GM21576 (cell line): ENCODE data around the gene LMAN2L.
A peak's percentile ranks its signal among the peaks of the same experiment; 100 is the strongest.

ENCODE experiments used
- ATAC-seq: cut with Tn5 transposase; IDR thresholded peaks from one replicate; pipeline ENCODE4 v1.9.1; 2021; ENCODE audit warnings: mild to moderate bottlenecking, moderate library complexity; ENCODE audit not compliant: unreplicated experiment

Gene LMAN2L

DNA sequence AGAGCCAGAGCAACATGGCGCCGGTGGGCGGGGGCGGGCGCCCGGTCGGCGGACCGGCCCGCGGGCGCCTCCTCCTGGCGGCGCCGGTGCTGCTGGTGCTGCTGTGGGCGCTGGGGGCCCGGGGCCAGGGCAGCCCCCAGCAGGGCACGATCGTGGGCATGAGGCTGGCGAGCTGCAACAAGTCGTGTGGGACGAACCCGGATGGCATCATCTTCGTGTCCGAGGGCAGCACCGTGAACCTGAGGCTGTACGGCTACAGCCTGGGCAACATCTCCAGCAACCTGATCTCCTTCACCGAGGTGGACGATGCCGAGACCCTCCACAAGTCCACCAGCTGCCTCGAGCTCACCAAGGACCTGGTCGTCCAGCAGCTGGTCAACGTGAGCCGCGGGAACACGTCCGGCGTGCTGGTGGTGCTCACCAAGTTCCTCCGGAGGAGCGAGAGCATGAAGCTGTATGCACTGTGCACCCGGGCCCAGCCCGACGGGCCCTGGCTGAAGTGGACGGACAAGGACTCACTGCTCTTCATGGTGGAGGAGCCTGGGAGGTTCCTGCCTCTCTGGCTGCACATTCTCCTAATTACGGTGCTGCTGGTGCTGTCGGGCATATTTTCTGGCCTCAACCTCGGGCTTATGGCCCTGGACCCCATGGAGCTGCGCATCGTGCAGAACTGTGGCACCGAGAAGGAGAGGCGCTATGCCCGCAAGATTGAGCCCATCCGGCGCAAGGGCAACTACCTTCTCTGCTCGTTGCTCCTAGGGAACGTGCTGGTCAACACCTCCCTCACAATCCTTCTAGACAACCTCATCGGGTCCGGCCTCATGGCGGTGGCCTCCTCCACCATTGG lies 21.3 kb upstream of the LMAN2L start:
- ATAC-seq, result no peak

DNA sequence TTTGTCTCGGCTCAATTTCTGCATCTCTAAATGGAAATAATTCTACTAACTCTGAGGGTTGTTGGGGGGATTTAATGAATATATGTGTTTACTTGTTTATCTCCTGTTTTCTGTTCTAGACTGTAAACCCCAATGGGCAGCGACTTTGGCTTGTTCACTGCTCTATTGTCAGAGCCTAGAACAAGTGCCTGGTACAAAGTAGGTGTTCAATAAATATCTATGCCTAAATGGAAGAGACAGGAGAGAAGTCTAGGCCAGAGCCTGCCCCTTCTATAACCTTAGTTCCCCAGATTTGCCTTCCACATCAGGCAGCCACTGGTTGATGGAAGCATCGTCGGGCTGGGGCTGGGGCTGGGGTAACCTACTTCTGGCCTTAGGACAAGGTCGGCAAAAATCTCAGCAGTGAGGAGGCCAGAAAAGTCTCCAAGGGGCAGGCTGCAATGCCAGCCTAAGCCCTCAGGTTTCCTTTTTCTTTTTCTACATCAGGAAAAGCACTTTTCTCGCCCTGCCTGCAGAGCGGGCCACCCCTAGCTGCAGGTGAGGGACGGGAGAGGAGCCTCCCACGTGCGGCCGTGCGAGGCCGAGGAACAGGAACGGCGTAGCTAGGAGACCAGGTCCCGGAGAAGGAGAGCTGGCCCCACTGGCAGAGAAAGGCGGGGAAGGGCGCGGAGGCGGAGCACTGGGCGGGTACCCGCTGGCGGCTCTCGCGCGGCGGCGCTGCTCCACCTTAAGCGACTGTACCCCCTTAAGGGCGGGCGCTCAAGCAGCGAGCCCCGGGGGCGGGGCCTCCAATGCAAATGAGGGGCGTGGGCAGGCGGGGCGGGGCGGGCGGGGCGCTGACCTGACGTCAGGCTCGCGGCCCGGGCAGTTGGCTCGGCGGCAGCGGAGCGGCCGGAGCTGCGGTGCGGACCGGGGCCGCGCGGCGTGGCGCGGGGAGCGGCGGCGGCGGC lies 20.4 kb upstream of the LMAN2L start, which contains the start of gene CNNM4:
CNNM4 (plus strand) TSS at position 867 of the 950 bp plus-strand sequence. CDS start 98 bp downstream, outside the sequence.
- ATAC-seq, result peak; percentile 73

DNA sequence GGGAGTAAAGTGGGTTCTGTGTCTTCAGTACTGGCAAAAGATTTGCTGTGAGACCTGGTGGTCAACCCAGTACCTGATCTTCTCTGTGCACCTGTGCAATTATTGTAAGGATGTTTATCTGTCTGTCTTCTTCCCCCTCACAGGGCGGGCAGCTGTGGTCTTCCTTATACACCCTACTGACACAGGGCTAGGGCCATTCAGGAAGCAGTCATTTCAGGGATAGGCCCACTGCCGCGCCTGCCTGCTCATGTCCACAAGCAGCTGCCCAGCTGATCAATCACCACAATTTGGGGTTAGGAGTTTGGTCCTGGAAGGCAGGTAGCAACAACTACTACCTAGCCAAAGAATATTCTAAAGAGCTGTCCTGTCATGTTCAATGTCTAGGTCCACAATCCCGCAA lies 19.7 kb upstream of the LMAN2L start:
- ATAC-seq, result no peak

DNA sequence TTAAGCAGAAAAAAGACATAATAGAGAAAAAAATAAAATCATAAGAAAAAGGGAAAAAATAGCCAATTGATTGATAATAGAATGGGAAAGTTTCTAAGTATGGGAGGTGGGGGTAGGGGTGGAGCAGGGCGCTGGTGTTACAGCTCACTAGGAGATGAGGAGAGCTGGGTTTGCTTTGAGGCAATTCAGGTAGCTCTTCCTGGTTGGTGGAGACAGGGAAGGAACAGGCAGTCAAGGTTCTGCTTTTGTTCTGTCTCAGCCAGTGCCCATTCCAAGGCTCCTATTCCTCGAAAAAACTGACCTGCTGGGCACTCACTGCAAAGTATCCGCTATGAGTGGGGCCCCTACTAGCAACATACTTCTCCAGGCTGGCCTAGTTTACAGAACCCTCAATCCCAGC lies 19.1 kb upstream of the LMAN2L start:
- ATAC-seq, result no peak

DNA sequence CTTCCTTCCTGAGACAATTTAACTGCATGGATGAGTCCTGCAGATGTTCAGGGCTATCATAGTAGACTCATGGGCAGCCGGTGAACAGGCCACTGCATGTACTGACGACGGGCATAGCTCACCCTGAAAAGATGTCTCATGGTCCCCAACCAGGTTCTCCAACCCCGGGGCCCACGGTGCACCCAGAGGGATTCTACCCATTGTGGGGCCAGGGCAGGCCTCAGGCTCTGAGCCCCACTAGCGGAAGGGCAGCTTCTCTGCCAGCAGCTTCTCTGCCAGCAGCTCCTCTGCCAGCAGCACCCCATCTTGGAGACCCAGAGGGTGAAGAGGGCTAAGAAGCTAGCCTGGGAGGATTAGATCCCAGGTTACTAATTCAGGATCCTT lies 17.6 kb upstream of the LMAN2L start:
- ATAC-seq, result no peak

DNA sequence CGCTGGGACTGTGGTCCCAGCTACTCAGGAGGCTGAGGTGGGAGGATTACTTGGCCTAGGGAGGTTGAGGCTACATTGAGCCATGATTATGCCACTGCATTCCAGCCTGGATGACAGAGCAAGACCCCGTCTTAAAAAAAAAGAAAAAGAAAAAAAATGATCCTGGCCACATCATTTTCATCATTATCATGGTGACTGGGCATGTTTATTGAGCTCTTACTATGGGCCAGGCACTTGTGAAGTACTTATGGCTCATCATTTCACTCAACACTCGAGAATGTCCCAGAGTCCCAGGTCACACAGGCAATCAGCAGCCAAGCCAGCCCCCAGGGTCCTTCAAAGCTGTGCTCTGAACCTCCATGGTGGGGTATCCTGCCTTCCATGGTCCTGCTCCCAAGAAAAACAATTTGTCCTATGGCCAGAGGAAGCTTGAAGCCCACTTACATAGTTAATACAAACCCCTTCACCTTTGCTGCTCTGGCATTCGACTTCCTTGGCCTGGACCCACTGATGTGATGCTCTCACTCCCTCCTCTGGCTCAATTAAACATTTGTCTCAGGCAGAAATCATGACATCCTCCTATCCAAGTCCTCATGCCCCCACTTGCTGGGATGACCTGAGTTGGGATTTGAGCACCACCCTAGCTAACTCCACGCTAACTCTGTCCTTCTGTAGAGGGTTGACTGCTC lies 17.1 kb upstream of the LMAN2L start:
- no peak for ATAC-seq

DNA sequence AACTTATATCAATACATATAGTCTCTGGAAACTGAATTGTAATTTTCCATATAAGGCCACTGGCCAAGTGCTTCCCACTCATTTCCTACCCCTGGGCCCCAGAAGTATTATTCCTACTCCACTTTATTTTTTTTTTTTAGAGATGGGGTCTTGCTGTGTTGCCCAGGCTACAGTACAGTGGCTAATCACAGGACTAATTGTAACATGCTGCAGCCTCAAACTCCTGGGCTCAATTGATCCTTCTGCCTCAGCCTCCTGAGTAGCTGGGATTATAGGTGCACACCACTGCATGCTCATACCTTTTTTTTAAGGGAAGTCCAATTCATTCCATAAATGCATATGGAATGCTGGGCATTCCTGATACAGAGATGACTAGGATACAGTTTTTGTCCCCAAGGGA lies 14.5 kb upstream of the LMAN2L start:
- ATAC-seq, result no peak

DNA sequence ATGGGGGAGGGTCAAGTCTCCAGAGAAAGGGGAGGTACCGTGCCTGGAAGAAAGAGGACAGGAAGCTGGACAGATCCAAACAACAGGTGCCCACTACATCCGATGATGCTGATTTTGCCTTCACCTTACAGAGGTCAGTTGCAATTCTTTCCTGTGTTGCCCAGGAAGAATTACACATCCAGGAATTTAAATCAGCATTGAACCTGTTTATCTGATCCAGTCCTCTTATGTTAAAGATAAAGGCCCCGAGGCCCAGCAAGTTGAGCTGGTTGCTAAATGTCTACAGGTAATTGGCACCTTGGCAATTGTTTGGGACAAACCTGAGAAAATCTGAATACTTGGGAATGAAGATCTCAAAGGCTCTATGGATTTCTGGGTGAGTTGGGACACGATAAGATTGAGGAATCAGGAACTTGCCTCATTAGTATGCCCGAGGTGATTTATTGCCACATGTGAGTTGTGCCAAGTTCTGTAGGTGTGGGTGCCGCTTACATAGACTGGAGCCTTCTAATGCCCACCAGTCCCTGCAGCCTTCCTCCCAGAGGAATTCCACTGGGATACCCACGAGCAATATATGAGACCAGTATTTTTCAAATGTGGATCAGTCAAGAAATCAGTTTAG lies 13.9 kb upstream of the LMAN2L start:
- ATAC-seq, result no peak

DNA sequence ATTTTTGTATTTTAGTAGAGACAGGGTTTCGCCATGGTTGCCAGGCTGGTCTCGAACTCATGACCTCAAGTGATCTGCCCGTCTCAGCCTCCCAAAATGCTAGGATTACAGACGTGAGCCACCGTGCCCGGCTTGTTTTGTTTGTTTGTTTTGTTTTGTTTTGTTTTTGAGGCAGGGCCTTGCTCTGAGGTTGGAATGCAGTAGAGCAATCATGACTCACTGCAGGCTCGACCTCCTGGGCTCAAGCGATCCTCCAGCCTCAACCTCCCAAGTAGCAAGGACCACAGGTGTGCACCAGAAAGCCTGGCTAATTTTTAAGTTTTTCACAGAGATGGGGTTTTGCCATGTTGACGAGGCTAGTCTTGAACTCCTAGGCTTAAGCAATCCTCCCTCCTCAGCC lies 11.9 kb upstream of the LMAN2L start:
- ATAC-seq, result no peak

DNA sequence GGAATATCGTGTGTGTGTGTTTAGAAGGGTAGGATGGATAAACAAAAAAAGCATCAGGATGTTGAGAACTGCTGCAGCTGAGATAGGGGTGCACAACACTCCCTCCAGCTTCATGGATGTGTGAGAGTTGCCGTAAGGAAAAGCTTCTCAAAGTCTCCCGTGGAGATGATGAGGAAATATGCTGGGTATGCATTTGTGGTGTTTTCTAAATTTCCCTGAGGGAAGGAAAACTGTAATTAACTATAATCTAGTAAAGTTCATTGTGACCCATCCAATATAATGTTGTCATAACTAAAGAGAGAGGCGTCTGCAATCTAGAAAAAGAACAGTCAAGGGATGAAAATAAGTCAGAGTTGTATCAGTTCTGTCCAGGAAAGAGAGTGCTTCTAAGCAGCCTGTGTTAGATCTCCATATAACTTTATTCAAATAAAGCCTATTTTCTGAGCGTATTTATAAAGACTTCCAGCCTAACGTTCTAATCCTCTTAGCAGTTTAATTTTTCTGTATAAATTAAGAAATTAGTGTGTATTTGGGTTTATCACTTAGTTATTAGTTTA lies 7.3 kb upstream of the LMAN2L start:
- no peak for ATAC-seq

DNA sequence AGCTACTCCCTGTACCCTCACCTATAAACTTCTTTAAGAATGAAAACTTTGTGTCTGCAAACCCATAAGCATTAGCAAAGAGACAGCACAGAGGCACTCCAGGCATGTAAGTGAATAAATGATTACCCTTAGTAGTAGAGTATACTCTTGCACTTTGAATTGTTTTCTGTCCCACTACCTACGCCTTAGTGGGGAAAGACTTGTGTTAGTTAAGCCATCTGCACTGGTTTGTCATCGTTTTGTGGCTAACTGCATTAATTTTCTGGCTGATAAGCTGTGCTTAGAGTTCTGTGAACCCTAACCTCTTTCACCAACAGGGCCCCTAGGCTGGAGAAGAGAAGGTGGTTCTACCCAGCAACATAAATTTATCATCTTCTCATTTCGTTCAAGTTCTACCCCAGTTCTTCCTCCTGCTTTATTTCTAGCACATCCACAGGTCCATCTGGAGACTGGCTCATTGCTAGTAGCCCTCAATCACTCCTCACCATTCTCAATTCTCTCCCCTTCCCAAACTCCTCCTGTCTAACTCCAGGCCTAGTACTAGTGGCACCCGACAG lies 710 bp downstream of the LMAN2L start:
- no peak for ATAC-seq

DNA sequence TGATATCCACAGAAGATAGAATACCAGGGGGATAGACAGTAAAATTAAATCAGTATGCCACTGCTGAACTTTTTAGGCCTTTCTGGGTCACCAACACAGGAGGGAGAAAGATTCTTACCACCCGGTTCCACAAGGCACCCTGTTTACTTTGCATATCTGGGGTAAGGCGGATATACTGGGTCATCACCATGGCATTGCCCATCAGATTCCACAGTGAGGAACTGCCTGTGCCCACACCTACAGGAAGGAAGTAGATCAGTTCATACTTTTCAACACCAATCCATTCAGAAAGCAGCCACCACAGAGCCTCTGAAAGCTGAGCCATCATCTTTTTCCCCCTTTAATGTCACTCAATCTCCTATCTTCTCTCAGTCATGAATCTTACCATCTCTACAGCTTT lies 2.0 kb downstream of the LMAN2L start:
- ATAC-seq, result no peak

DNA sequence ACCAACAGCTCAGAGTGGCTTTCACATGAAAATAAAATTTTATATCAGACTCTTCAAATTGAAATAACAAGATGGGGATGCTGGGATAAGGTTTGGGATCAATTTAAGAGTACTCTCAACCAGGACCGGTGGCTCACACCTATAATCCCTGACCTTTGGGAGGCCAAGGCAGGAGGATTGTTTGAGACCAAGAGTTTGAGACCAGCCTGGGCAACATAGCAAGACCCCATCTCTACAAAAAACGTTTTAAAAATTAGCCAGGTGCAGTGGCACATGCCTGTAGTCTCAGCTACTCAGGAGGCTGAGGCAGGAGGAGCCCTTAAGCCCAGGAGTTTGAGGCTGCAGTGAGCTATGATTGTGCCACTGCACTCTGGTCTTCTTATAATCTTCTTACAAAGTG lies 2.6 kb downstream of the LMAN2L start:
- ATAC-seq, result no peak

DNA sequence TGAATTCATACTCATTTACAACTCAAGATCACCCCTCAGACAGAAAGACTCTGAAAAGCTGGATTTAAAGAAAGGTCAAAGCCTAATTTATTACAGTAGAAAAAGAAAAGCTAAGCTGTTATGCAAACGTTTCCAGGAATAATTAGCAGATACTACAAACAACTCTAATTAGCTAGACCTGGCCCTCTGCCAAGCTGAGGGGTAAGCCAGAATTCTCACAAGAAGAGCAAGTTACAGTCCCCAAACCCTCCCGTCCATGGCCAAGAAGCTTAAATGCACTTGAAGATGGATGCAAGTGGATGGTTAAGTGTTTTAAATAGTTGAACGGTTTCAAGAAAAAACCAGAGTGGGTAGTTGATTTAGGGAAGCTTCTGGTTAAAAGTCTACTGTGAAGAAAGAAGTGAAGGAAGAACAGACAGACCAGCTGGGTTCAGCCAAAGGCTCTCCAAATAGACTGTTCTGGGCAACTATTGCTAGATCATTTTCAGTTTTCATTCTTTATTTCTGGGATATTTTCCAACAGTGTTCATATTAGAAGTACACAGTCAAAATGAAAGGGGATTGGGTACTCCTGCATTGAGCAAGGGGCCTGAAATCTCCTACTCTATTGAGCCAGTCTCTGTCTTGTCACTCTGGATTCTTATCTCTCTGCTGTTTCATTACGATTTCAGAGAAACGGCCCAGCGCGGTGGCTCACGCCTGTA lies 4.8 kb downstream of the LMAN2L start:
- no peak for ATAC-seq

DNA sequence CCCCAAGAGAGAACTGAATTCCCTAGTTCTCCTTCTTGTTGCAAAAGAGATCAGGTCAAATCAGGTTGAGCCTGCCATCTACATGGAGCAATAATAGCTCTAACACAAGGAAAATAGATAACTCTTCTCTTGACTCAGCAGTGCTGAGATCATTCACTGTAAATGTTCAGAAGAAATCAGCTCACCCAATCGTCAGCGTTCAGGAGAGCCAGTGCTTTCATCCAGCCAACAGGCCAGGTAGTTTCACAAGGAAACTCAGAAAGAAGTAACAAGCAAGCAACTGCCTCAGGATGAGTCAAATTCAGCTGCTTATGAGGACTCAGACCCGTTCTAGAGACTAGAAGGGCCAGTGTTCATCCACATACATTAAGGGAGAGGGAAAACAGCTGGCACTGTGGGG lies 5.9 kb downstream of the LMAN2L start:
- no peak for ATAC-seq

DNA sequence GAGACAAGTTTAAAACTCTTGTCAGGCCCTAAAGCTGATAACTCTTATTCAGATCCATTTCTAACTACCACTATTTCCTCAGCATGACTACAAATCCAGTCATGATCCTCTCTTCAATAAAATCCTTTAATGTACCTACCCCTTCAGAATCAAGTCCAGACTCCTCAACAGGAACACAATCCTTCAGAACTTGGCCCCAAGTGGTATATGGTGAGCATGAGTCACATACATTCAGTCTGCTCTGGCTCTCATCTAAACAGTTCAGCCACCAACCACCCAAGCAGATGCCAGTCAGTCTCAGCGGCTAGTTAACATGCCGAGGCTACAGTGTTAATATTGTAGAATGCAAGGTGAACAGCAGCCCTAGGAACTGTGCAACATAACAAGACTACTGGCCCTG lies 9.7 kb downstream of the LMAN2L start:
- no peak for ATAC-seq

DNA sequence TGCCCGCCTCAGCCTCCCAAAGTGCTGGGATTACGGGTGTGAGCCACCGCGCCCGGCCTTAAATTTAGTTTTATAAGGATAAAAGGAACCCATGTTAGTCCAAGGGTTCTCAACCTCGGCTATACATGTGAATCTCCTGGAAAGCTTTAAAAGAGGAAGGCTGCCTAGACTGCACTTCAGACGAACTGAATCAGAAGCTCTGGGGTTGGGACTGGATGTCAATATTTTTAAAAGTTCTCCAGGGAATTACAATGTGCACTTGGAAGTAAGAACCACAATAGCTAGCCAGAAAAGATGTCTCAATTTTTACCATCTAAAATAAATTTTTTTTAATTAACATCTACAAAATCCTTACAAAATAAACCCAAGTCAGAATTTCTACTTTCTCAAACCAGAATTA lies 10.1 kb downstream of the LMAN2L start:
- no peak for ATAC-seq

DNA sequence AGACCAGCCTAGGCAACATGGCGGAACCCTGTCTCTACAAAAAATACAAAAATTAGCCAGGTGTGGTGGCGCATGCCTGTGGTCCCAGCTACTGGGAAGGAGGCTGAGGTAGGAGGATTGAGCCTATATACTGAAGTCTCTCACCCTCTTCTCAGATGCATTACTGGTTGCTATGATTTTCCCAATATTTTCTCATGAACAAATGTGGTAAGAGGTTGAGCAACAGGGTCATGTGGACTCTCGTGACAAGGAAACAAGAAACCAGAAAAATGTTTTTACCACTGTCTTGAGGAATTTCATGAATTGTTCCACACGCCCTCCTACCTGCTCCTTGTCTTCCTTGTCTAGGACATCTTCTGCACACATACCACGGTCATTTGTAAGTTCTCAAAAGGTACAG lies 12.4 kb downstream of the LMAN2L start:
- ATAC-seq, result no peak

DNA sequence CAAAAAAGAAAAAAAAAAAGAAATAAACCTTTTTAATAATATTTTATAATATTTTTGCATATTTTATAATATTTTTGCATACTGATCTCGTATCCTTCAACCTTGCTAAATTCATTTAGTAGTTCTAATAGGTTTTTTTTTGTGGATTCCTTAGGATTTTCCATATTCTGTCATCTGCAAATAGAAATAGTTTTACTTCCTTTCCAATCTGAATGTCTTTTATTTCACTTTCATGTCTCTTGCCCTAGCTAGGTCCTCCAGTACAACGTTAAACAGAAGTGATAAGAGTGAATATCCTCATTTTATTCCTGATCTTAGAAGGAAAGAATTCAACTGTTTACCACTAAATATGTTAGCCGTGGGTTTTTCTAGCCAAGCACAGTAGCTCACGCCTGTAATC lies 13.7 kb downstream of the LMAN2L start:
- ATAC-seq, result no peak

DNA sequence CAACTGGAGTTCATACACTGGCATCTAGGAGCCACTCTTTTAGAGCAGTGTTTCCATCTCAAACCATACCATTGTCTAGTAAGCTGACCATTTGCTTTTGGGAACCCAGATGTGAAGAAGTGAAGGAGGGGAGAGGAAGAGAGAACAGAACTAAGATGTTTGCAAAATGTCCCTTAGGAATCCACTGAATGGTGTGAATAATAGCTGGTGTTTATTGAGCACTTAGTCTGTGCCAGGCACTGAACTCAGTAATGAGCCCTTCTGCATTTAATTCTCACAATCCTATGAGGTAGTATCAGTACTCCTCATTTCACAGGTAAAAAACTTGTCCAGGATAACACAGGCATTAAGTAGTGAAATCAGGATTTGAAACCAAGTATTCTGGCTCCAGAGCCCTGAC lies 23.5 kb downstream of the LMAN2L start:
- ATAC-seq, result no peak
